ENCODE measurements around the gene BTD.
A peak's percentile ranks its signal among the peaks of the same experiment; 100 is the strongest.

Gene BTD

GRCh38 chr3:15556512-15556911 is 45.0 kb upstream of the BTD start:
- no peak for ATAC-seq
- TF ChIP-seq, protein P1, sequence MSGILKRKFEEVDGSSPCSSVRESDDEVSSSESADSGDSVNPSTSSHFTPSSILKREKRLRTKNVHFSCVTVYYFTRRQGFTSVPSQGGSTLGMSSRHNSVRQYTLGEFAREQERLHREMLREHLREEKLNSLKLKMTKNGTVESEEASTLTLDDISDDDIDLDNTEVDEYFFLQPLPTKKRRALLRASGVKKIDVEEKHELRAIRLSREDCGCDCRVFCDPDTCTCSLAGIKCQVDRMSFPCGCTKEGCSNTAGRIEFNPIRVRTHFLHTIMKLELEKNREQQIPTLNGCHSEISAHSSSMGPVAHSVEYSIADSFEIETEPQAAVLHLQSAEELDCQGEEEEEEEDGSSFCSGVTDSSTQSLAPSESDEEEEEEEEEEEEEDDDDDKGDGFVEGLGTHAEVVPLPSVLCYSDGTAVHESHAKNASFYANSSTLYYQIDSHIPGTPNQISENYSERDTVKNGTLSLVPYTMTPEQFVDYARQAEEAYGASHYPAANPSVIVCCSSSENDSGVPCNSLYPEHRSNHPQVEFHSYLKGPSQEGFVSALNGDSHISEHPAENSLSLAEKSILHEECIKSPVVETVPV (CRISPR knock-in tag; IDR thresholded peaks at IDR 0.05), result no peak
- TF ChIP-seq RARB (CRISPR knock-in tag; IDR thresholded peaks at IDR 0.05) (no peak), OSR1 (CRISPR knock-in tag; IDR thresholded peaks at IDR 0.05) (no peak), ZNF565 (CRISPR knock-in tag; conservative IDR thresholded peaks at IDR 0.05; ENCODE audit: low read depth) (no peak), ZFP3 (CRISPR knock-in tag; IDR thresholded peaks at IDR 0.05) (no peak), CREB5 (CRISPR knock-in tag; IDR thresholded peaks at IDR 0.05; ENCODE audit: low read depth) (no peak), ISL1 (CRISPR knock-in tag; IDR thresholded peaks at IDR 0.05) (no peak)

DNA sequence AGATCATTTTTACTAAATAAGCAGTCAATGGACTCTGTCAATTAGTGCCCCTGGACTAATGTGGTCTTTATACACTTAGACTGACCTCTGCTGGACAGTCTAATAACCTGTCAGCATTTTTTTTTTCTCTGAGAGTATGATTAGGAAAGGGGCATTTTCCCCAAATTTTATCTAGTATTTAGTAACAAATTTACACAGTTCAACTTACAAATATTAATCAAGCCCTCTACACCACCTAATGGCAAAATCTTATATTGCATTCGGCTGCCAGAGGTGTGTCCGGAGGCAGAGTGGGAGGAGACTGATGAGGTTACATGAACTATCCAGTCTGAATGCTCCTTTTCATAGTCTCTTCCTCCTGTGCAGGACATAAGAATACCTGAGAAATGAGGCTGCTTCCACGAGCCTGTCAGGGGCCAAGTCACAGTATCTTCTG is 44.0 kb upstream of the BTD start:
- TF ChIP-seq ZFP30 (CRISPR knock-in tag; IDR thresholded peaks at IDR 0.05) (no peak), OSR1 (CRISPR knock-in tag; IDR thresholded peaks at IDR 0.05) (no peak), ZFP3 (CRISPR knock-in tag; IDR thresholded peaks at IDR 0.05) (no peak), CREB5 (CRISPR knock-in tag; IDR thresholded peaks at IDR 0.05; ENCODE audit: low read depth) (no peak), TOX (CRISPR knock-in tag; IDR thresholded peaks at IDR 0.05; ENCODE audit: borderline replicate concordance) (no peak), GLIS3 (CRISPR knock-in tag; IDR thresholded peaks at IDR 0.05) (no peak), ZNF565 (CRISPR knock-in tag; conservative IDR thresholded peaks at IDR 0.05; ENCODE audit: low read depth) (no peak), ISL1 (CRISPR knock-in tag; IDR thresholded peaks at IDR 0.05) (no peak), SNAI2 (CRISPR knock-in tag; IDR thresholded peaks at IDR 0.05) (no peak), ARNTL (CRISPR knock-in tag; IDR thresholded peaks at IDR 0.05; ENCODE audit: borderline replicate concordance, low read depth) (no peak), POU6F1 (CRISPR knock-in tag; IDR thresholded peaks at IDR 0.05; ENCODE audit: borderline replicate concordance, low read depth) (no peak), CSDC2 (CRISPR knock-in tag; IDR thresholded peaks at IDR 0.05) (no peak), ZC3H10 (CRISPR knock-in tag; IDR thresholded peaks at IDR 0.05) (no peak), RARB (CRISPR knock-in tag; IDR thresholded peaks at IDR 0.05) (no peak), PPARA (CRISPR knock-in tag; IDR thresholded peaks at IDR 0.05; ENCODE audit: borderline replicate concordance) (no peak), TCF4 (CRISPR knock-in tag; IDR thresholded peaks at IDR 0.05; ENCODE audit: borderline replicate concordance) (no peak), ZNF70 (CRISPR knock-in tag; IDR thresholded peaks at IDR 0.05) (no peak)
- TF ChIP-seq, protein P2, sequence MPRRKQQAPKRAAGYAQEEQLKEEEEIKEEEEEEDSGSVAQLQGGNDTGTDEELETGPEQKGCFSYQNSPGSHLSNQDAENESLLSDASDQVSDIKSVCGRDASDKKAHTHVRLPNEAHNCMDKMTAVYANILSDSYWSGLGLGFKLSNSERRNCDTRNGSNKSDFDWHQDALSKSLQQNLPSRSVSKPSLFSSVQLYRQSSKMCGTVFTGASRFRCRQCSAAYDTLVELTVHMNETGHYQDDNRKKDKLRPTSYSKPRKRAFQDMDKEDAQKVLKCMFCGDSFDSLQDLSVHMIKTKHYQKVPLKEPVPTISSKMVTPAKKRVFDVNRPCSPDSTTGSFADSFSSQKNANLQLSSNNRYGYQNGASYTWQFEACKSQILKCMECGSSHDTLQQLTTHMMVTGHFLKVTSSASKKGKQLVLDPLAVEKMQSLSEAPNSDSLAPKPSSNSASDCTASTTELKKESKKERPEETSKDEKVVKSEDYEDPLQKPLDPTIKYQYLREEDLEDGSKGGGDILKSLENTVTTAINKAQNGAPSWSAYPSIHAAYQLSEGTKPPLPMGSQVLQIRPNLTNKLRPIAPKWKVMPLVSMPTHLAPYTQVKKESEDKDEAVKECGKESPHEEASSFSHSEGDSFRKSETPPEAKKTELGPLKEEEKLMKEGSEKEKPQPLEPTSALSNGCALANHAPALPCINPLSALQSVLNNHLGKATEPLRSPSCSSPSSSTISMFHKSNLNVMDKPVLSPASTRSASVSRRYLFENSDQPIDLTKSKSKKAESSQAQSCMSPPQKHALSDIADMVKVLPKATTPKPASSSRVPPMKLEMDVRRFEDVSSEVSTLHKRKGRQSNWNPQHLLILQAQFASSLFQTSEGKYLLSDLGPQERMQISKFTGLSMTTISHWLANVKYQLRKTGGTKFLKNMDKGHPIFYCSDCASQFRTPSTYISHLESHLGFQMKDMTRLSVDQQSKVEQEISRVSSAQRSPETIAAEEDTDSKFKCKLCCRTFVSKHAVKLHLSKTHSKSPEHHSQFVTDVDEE (CRISPR knock-in tag; IDR thresholded peaks at IDR 0.05), result no peak
- TF ChIP-seq, protein P3, sequence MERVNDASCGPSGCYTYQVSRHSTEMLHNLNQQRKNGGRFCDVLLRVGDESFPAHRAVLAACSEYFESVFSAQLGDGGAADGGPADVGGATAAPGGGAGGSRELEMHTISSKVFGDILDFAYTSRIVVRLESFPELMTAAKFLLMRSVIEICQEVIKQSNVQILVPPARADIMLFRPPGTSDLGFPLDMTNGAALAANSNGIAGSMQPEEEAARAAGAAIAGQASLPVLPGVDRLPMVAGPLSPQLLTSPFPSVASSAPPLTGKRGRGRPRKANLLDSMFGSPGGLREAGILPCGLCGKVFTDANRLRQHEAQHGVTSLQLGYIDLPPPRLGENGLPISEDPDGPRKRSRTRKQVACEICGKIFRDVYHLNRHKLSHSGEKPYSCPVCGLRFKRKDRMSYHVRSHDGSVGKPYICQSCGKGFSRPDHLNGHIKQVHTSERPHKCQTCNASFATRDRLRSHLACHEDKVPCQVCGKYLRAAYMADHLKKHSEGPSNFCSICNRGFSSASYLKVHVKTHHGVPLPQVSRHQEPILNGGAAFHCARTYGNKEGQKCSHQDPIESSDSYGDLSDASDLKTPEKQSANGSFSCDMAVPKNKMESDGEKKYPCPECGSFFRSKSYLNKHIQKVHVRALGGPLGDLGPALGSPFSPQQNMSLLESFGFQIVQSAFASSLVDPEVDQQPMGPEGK (CRISPR knock-in tag; IDR thresholded peaks at IDR 0.05; ENCODE audit: borderline replicate concordance), result no peak
- TF ChIP-seq, protein P1 (CRISPR knock-in tag; IDR thresholded peaks at IDR 0.05), result no peak
- peak; percentile 99 for ATAC-seq

All from SK-N-SH treated with all-trans-retinoic acid at 6 μM for 48 hours (cell line).